ENCODE data around the gene MBD6.
A peak's percentile ranks its signal among the peaks of the same experiment; 100 is the strongest.
"Not testable (repeated sequence)": the region's sequence is repeated elsewhere in the genome, so short reads cannot be mapped to it uniquely, and the experiment has no call there.

Gene MBD6

DNA sequence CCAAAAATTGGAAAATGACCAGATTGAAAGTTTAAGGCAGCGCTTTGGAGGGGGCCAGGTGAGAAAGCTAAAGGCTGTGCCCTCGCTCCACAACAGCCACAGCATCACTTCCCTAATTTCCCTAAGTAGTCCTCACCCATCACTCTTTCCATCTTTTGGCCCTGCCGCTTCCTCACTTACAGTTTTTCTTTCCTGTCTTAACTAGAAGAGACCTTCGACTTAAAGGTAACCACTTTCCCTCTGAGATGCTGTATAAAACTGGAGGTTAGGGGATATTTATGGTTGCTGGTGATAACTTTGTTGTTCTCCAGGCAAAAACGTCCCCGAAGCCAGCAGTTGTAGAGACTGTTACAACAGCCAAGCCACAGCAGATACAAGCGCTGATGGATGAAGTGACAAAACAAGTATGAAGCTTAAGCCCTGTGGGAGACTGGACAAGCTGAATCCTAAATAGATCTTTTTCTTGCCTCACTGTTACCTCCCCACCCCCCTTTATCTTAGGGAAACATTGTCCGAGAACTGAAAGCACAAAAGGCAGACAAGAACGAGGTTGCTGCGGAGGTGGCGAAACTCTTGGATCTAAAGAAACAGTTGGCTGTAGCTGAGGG is 6.6 kb upstream of the MBD6 start:
- no peak for DNase-seq (ENCODE audit: low read depth)

DNA sequence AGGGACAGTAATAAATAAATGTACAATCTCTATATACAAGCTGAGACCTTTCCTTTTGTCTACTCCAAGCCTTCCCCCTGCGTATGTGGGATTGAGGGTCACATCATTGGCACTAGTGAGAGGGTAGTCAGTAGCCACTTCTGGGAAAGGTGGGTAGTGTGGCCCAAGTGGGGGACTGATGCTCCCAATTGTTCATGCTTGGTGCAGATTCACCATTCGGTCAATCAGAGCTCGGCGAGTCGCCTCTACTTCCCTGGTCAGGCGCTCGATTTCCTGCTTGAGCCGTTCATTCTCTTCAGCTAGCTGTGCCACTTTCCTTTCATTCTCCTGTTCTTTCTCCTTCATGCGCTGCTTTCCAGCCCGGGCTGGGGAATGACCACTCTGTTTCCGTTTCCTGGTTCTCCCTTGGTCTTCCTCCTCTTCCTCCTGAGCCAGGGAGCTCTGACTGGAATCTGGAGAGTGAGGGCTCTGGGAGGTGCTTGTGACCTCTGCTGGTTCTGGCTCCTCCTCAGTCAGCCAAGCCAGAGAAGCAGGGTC is 5.9 kb upstream of the MBD6 start:
- no peak for DNase-seq (ENCODE audit: low read depth)

DNA sequence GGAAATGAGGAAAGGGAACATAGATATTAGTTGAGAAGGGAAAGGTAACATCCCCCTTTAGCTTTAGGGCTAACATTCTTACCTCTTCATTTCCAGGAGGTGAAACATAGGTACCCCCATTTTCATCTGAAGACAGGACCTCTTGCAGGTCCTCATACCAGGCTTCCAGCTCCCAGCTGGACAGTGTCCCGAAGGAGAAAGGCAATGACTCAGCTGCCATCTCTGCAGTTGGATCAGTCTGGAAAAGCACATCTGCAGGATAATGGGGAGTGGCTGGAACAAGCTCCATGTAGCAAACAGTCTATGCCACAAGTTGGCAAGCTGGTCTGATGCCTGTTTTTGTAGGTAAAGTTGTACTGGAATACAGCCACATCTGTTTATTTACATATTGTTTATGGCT is 5.4 kb upstream of the MBD6 start:
- DNase-seq (ENCODE audit: low read depth), result peak; percentile 76

DNA sequence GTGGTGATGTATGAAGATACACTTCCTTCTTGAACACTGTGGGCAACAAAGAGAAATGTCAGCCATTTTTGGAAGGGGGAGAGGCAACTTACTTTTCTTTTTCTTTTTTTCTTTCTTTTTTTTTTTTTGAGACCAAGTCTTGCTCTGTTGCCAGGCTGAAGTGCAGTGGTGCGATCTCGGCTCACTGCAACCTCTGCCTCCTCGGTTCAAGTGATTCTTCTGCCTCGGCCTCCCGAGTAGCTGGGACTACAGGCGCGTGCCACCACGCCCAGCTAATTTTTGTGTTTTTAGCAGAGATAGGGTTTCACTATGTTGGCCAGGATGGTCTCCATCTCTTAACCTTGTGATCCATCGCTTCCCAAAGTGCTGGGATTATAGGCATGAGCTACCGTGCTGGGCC is 4.9 kb upstream of the MBD6 start:
- DNase-seq (ENCODE audit: low read depth), result not testable (repeated sequence)

DNA sequence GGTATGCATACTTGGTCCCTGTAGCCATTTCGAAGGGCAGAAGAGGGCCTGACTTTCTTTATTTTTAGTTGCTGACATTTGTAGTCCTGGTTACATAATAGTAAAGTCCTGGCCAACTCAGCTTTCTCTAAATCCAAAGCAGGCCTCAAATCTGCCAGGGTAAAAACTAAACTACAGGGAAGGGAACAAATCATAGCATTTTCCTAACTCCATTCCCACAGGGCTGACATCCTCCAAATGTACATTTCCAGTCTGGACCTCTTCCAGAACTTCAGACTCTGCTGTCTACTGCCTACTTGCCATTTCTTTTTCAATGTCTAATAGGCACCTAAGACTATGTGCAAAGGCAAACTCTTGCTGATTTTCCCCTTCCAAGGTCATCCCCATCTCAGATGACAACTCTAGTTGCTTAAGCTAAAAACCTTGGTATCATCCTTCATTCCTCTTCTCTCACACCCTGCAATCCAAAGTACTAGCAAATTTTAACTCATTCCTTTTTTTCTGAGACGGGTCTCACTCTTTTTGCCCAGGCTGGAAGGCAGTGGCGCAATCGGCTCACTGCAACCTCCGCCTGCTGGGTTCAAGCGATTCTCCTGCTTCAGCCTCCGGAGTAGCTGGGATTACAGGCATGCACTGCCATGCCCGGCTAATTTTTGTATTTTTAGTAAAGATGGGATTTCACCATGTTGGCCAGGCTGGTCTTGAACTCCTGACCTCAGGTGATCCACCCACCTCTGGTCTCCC is 4.3 kb upstream of the MBD6 start:
- peak; percentile 33 for DNase-seq (ENCODE audit: low read depth)

DNA sequence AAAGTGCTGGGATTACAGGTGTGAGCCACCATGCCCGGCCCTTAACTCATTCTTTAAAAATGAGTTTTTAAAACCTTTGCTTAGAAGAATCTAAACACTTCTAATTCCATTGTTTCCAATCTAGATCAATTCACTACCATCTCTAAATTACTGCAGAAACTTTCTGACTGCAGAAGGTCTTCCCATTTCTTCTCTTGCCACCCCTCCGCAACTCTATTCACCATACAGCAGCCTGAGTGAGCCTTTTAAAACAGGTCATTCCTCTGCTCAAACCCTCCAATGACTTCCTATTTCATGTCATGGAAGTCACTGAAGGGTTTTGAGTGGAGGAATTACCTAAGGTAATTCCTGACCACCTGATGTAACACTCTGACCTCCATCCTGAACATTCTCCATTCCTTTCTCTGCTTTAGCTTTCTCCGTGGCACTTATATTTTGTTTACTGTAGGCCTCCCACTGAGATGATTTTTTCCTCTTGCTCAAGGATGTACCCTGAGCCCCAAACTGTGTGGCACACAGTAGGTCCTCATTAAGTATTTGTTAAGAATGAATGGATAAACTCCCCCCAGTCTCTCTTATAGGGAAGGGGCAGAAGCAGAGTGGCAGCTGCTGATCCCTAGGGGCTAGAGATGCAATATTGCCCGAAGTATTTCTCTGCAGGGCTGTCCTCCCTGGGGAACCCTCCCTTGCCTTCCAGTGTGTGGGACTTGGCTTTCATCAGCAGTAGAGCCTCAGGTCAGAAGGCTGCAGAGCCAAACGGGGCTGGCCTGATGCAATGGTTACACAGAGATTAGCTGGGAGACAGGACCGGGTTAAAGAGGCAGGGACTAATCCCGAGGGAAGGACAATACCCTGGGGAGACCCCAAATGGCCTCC is 3.5 kb upstream of the MBD6 start:
- peak; percentile 59 for DNase-seq (ENCODE audit: low read depth)

DNA sequence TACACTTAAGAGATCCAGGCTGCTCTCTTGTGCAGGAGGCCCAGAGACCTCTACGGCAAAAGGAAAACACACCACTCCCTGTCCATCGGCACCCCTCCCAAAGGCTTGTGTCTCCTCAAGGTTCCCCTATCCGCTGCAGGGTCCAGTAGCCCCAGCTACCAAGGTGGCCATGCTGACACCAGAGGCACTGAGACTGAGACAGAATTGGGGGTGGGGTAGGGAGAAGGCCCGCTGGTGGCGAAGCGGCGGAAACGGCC is 2.9 kb upstream of the MBD6 start:
- no peak for DNase-seq (ENCODE audit: low read depth)

DNA sequence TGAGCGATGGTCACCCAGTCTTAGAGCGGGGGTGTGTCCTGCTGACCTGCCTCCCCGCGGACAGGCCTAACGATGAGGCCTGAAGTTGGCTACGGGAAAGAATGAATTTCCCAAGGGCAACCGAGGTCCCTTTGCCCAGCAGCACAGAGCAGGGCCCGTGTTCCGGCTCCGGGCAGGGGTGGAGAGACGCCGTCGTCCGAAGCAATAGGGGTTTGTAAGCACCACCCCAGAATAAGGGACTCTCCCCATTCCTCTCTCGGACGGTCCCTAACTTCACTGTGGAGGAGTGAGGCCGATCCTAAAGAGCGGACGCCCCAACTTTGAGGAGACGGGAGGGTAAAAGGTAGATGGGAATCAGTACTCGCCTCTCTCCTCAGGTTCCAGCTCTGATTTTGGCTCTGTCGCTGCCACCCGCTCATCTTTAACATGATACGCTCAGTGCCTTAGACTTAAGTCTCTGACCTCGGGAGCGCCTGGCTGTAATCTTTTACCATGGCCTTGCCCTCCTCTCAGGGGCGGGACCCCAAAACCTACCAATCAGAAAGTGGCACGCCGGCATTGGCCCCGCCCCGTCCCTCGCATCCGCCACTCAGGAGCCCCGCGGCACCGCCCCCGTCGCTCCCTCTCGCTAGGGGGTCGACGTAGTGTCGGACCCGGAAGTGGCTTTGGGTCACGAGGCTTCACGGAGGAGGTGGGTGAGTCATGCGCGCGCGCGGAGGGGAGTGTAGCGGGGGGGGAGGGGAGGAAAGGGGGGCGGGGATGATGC is 2.4 kb upstream of the MBD6 start, which contains the start of gene DDIT3:
DDIT3 (minus strand) TSS at position 462 of the 766 bp plus-strand sequence. CDS start 3,108 bp downstream, outside the sequence.
- DNase-seq (ENCODE audit: low read depth), result peak; percentile 99

DNA sequence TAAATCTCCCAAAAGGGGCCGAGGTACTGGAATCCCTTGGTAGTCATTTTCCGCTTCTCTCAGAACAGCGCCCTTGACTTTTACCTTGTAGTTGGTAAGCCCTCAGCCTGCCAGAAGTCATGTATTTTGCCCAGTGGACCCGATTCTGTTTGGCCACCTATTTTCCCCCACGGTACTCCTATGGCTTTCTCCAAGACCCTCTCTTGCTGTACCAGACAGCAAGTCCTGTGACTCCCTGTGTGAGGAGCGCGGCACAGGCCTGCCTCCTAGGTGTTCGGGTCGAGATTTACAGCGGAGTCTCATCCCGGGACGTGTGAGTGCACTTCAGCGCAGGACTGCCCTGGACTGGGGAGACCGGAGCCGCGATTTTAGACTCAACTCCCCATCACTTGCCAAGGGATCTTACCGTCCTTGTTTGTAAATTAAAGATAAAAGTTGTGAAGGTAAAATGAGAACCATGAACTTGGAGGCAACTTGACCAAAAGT is 1.1 kb upstream of the MBD6 start:
- no peak for DNase-seq (ENCODE audit: low read depth)

DNA sequence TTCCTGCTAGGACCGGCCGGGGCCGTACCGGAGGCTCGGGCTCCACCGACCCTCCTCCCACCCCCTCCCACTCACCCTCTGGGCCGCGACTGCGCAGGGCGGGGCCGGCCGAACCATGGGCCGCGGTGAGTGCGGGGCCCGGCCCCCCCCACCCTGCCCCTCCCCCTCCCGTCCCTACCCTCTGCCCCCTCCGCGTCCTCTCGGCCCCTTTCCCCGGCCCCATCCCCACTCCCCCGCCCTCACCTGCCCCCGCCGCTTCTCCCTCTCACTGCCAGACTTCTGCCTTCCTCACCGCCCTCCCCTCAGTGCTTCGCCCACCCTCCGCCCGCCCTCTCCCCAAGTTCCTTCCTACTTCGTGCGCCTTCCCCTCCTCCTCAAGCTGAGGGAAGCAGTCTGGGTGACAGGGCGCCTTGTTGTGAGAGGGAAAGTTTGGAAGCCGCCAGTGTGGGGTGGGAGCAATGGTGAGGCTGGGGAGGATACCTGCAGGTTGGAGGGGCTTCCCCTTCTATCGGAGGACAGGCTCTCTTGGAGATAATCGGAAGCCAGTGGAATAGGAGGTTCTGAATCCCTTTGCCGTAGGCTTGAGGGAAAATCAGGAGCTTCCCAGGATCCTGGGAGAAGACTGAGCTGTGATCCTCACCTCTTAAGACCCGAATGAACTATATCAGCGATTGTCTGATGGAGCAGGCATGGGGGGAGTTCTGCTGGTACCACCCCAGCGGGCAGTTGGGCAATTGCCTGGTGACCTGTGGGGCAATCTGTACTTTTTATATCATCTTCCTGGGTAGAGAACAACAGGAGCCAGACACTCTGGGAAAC is 472 bp downstream of the MBD6 start:
- DNase-seq (ENCODE audit: low read depth), result peak; percentile 56

DNA sequence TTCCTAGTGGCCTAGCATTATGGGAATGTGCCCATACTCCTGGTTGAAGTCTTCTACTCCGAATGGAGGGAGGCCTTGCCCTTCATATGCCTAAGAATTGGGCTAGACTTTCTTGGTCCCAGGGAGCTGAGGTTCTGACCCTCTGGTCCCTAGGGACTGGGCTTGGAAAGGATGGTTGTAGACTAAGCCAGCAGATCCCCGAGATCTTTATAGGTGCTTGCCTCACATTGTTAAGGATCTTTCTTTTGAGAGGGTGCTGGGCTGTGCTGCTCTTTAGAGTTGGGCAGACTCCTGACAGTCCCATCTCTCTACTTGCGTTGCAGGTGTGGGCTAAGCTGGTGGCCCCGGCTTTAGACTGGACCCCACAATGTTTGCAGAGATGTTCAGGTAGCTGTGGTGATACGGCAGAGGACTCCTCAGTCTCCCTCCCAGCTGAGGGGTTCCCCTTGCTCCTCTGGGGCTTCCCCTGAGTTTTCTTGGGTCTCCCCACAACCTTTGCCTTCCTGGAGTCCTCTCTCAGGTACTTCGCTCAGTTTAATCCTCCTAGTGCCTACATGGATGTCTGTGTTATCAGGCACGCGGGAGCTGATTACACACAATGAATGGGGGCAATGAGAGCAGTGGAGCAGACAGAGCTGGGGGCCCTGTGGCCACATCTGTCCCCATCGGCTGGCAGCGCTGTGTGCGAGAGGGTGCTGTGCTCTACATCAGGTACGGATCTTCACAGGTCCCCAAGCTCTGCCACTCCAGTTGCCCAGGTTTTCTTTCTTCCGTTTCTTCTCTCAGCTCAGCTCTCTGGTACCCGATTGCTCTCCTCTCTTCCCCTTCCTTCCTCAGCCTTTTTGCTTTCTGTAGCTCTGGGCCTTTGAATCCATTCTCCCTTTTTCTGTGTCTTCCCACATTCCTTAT is 1.3 kb downstream of the MBD6 start:
- no peak for DNase-seq (ENCODE audit: low read depth)

DNA sequence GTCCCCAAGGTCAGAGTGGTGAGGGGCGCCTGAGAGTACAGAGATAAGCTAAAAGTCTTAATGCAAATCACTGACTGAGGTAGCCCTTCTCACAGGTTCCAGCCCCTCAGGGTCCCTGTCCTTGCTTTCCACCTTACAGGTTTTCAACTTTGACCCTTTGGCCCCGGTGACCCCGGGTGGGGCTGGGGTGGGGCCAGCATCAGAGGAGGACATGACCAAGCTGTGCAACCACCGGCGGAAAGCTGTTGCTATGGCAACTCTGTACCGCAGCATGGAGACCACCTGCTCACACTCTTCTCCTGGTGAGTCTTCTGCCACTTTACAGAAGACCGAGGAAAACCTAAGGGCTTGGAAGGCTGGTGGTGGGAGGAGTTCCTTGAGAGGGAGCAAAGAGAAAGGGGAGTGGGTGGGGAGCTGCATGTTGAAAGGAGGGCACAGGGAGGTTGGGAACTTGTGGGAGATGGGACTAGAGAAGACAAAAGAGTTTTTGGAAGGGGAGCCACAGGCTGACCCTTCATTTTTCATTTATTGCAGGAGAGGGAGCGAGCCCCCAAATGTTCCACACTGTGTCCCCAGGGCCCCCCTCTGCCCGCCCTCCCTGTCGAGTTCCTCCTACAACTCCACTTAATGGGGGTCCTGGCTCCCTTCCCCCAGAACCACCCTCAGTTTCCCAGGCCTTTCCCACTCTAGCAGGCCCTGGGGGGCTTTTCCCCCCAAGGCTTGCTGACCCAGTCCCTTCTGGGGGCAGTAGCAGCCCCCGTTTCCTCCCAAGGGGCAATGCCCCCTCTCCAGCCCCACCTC is 2.4 kb downstream of the MBD6 start:
- DNase-seq (ENCODE audit: low read depth), result no peak

DNA sequence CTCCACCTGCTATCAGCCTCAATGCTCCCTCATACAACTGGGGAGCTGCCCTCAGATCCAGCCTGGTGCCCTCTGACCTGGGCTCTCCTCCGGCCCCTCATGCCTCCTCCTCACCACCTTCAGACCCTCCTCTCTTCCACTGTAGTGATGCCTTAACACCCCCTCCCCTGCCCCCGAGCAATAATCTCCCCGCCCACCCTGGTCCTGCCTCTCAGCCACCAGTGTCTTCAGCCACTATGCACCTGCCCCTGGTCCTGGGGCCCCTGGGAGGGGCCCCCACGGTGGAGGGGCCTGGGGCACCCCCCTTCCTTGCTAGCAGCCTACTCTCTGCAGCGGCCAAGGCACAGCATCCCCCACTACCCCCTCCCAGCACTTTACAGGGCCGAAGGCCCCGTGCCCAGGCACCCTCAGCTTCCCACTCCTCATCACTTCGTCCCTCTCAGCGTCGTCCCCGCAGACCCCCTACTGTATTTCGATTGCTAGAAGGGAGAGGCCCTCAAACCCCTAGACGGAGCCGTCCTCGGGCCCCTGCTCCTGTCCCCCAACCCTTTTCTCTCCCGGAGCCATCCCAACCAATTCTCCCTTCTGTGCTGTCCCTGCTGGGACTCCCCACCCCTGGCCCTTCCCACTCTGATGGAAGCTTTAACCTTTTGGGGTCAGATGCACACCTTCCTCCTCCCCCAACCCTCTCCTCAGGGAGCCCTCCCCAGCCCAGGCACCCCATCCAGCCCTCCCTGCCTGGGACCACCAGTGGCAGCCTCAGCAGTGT is 3.2 kb downstream of the MBD6 start:
- no peak for DNase-seq (ENCODE audit: low read depth)

DNA sequence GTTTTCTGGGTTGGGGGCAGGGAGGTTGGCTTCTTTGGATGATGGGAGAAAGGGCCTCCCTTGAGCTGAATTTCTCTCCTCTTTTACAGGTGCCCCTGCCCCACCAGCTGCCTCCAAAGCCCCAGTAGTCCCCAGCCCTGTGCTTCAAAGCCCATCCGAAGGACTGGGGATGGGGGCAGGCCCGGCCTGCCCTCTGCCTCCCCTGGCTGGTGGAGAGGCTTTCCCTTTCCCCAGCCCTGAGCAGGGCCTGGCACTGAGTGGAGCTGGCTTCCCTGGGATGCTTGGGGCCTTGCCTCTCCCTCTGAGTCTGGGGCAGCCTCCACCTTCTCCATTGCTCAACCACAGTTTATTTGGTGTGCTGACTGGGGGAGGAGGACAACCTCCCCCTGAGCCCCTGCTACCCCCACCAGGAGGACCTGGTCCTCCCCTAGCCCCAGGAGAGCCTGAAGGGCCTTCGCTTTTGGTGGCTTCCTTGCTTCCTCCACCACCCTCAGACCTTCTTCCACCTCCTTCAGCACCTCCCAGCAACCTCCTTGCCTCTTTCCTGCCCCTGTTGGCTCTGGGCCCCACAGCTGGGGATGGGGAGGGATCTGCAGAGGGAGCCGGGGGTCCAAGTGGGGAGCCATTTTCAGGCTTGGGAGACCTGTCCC is 4.0 kb downstream of the MBD6 start:
- DNase-seq (ENCODE audit: low read depth), result no peak

DNA sequence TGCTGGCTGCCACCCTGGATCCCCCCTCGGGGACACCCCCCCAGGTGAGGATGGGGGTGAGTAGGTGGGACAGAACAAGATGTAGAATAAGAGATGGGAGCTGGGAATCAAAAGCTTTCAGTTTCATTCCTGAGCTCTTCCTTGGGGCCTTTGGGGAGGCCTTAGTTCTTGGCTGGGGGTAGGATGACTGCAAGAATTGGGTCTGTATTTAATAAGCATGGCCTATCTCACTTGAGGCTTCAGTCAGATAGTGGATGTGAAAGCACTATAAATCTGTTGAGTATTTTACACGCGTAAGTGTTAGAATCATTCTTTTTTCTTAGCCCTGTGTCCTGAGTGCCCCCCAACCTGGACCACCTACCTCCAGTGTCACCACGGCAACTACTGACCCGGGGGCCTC is 4.6 kb downstream of the MBD6 start:
- no peak for DNase-seq (ENCODE audit: low read depth)

DNA sequence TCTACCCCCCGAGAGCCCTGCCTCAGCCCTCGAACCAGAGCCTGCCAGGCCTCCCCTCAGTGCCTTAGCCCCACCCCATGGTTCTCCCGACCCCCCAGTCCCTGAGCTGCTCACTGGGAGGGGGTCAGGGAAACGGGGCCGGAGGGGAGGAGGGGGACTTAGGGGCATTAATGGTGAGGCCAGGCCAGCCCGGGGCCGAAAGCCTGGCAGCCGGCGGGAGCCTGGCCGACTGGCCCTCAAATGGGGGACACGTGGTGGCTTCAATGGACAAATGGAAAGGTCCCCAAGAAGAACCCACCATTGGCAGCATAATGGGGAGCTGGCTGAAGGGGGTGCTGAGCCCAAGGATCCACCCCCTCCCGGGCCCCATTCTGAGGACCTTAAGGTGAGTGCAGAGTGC is 5.6 kb downstream of the MBD6 start:
- no peak for DNase-seq (ENCODE audit: low read depth)

DNA sequence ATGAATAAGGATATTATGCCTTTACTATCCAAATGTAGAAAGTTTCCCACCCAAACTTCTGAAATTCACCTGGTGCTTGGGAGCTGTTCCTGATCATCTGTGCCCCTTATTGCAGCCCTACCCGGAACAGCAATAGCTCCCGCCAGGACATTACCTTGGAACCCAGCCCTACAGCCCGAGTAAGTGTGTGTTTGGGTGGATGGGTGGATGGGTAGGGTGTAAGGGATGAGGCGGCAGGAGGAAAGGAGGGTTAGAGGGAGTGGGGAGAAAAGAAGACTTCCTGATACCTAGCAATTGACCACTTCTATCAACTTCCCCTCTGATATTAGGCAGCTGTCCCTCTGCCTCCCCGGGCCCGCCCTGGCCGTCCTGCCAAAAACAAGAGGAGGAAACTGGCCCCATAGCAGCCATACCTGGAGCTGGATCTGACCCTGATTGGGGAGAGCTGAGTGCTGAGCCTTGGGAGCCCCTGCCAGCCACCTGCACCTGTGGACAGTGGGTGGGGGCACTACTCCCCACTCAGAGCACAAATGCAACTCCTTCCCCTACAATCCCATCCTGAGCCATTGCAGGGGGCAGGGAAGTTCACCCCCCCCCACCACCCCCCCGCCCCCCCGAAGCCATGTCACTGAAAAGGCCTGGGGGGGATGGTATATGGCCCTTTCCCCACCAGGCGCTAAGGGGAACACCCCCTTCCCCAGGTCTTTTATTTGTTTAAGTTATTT is 6.4 kb downstream of the MBD6 start:
- no peak for DNase-seq (ENCODE audit: low read depth)

Data from EH (cell line).